Measurements from ENCODE around the gene KCNK6.
"Not testable (repeated sequence)": the region's sequence is repeated elsewhere in the genome, so short reads cannot be mapped to it uniquely, and the experiment has no call there.

The KCNK6 gene

DNA sequence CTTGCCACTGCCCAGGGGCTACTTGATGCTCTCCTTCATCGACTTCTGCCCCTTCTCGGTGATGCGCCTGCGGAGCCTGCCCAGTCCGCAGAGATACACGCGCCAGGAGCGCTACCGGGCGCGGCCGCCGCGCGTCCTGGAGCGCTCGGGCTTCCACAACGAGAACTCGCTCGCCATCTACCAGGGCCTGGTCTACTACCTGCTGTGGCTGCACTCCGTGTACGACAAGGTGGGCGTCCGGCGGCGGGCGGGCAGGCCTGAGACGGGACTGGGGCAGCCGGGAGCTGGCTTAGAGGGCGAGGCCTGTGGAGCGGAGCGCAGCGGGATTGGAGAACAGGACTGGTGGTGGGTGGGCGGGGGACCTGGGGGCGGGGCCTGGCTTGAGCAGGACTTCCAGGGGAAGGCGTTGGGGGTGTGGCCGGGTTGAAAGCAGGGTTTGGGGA, 42.0 kb downstream of the KCNK6 start:
- TF ChIP-seq, protein P1, sequence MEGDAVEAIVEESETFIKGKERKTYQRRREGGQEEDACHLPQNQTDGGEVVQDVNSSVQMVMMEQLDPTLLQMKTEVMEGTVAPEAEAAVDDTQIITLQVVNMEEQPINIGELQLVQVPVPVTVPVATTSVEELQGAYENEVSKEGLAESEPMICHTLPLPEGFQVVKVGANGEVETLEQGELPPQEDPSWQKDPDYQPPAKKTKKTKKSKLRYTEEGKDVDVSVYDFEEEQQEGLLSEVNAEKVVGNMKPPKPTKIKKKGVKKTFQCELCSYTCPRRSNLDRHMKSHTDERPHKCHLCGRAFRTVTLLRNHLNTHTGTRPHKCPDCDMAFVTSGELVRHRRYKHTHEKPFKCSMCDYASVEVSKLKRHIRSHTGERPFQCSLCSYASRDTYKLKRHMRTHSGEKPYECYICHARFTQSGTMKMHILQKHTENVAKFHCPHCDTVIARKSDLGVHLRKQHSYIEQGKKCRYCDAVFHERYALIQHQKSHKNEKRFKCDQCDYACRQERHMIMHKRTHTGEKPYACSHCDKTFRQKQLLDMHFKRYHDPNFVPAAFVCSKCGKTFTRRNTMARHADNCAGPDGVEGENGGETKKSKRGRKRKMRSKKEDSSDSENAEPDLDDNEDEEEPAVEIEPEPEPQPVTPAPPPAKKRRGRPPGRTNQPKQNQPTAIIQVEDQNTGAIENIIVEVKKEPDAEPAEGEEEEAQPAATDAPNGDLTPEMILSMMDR (IDR thresholded peaks at IDR 0.05; ENCODE audit: low read depth, low read length, missing control alignments), result peak; percentile 28
- H3K36me3 ChIP-seq (replicated peaks), result no peaks in the 10 kb centered on the region
- H3K27me3 ChIP-seq (replicated peaks), result peaks cover 18% of the 10 kb centered on the region
- peak overlapping the region; percentile 62 for H3K4me3 ChIP-seq (ENCODE audit: low read depth, low read length)
- DNase-seq, result peak; percentile 59
- in situ Hi-C loops (cut with HindIII; ENCODE audit: low pct_ligation_motif_present, low sequenced_read_pairs), result no loop called here
- H3K27ac ChIP-seq, result no peak overlapping the region

GRCh38 chr19:38362076-38362945, 42.7 kb downstream of the KCNK6 start:
- in situ Hi-C loops (cut with HindIII; ENCODE audit: low pct_ligation_motif_present, low sequenced_read_pairs), result no loop called here
- H3K4me3 ChIP-seq (ENCODE audit: low read depth, low read length), result peak overlapping the region; percentile 62
- H3K27ac ChIP-seq, result no peak overlapping the region
- no peaks in the 10 kb centered on the region for H3K36me3 ChIP-seq (replicated peaks)
- peak; percentile 62 for DNase-seq
- TF ChIP-seq, protein P1 (IDR thresholded peaks at IDR 0.05; ENCODE audit: low read depth, low read length, missing control alignments), result no peak
- H3K27me3 ChIP-seq (replicated peaks), result peaks cover 18% of the 10 kb centered on the region

- DNase-seq; H3K4me3 ChIP-seq (ENCODE audit: low read depth, low read length); H3K27ac ChIP-seq; in situ Hi-C loops (cut with HindIII; ENCODE audit: low pct_ligation_motif_present, low sequenced_read_pairs); H3K36me3 ChIP-seq (replicated peaks): not testable (repeated sequence)
- H3K27me3 ChIP-seq (replicated peaks), result peaks cover 18% of the 10 kb centered on the region
These were observed 43.5 kb downstream of the KCNK6 start for GRCh38 chr19:38362946-38363688.

DNA sequence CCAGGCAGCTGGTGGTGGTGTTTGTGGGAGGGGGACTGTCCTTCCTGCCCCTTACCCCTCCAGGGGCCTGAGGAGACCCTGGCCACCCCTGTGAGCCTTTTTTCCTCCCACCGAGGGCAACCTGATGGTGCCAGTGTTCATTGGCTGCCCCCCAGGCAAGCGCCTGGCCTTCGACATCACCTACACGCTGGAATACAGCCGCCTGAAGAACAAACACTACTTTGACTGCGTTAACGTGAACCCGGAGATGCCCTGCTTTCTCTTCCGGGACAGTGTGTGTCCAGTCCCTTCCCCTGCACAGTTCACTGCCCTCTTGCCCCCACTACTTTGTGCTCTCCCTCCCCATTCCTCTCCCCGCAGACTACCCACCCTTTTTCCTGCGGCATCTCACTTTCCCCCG, 47.4 kb downstream of the KCNK6 start:
- Histone ChIP-seq H3K27me3 (replicated peaks) (no peaks in the 10 kb centered on the region), H3K36me3 (replicated peaks) (no peaks in the 10 kb centered on the region), H3K27ac (no peak overlapping the region), H3K4me3 (ENCODE audit: low read depth, low read length) (no peak overlapping the region)
- no peak for DNase-seq
- in situ Hi-C loops (cut with HindIII; ENCODE audit: low pct_ligation_motif_present, low sequenced_read_pairs), result no loop called here
- TF ChIP-seq, protein P1 (IDR thresholded peaks at IDR 0.05; ENCODE audit: low read depth, low read length, missing control alignments), result no peak

DNA sequence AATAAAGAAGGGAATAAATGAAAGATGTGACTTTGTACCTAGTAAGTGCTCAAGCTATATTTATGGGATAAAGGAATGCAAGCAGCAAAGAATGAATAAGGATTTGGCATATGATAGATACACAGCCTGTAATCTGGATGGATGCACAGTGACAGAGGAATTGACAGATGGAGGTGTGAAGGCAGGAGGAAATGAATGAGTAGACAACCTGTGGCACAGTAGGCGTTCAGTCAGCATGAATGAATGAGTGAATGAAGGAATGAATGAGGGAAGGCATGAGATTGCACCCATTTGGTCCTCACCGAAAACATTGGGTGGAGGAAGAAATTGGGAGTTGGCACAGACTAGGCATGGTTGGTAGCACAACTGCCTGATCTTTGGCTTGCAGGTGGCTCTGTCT, 49.9 kb downstream of the KCNK6 start:
- in situ Hi-C loops (cut with HindIII; ENCODE audit: low pct_ligation_motif_present, low sequenced_read_pairs), result no loop called here
- H3K27ac ChIP-seq, result no peak overlapping the region
- H3K36me3 ChIP-seq (replicated peaks), result no peaks in the 10 kb centered on the region
- no peak for DNase-seq
- H3K27me3 ChIP-seq (replicated peaks), result no peaks in the 10 kb centered on the region
- TF ChIP-seq, protein P1 (IDR thresholded peaks at IDR 0.05; ENCODE audit: low read depth, low read length, missing control alignments), result no peak
- no peak overlapping the region for H3K4me3 ChIP-seq (ENCODE audit: low read depth, low read length)

DNA sequence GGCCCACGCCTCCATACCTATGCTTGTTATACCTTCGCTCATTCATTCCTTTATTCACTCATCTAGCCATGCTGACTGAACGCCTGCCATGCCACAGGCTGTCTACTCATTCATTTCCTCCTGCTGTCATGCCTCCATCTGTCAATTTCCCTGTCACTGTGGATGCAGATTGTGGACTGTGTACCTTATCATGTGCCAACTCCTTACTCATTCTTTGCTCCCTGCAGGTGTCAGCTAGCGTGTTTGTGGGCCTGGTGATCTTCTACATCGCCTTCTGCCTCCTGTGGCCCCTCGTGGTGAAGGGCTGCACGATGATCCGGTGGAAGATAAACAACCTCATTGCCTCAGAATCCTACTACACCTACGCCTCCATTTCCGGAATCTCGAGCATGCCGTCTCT, 50.7 kb downstream of the KCNK6 start:
- DNase-seq, result no peak
- Histone ChIP-seq H3K27ac (no peak overlapping the region), H3K4me3 (ENCODE audit: low read depth, low read length) (no peak overlapping the region), H3K36me3 (replicated peaks) (no peaks in the 10 kb centered on the region), H3K27me3 (replicated peaks) (no peaks in the 10 kb centered on the region)
- in situ Hi-C loops (cut with HindIII; ENCODE audit: low pct_ligation_motif_present, low sequenced_read_pairs), result no loop called here
- TF ChIP-seq, protein P1 (IDR thresholded peaks at IDR 0.05; ENCODE audit: low read depth, low read length, missing control alignments), result no peak
